Measurements from ENCODE around the gene SCYL3.
A peak's percentile ranks its signal among the peaks of the same experiment; 100 is the strongest.

SCYL3 gene

GRCh38 chr1:169914531-169914930 is 20.8 kb upstream of the SCYL3 start:
- H3K4me1 Mint-ChIP-seq = peaks cover 5% of the 10 kb centered on the region
- no peaks in the 10 kb centered on the region for H3K27me3 Mint-ChIP-seq
- no peaks in the 10 kb centered on the region for H3K9me3 Mint-ChIP-seq
- peaks cover 6% of the 10 kb centered on the region for H3K36me3 Mint-ChIP-seq
- H3K4me3 Mint-ChIP-seq = no peak overlapping the region
- H3K27ac Mint-ChIP-seq = no peak overlapping the region

- no peaks in the 10 kb centered on the region for H3K9me3 Mint-ChIP-seq
- H3K4me1 Mint-ChIP-seq = peaks cover 7% of the 10 kb centered on the region
- no peaks in the 10 kb centered on the region for H3K27me3 Mint-ChIP-seq
- H3K27ac Mint-ChIP-seq = no peak overlapping the region
- H3K36me3 Mint-ChIP-seq = peaks cover 4% of the 10 kb centered on the region
- no peak overlapping the region for H3K4me3 Mint-ChIP-seq
Observed at GRCh38 chr1:169909499-169909898, 15.8 kb upstream of the SCYL3 start.

DNA sequence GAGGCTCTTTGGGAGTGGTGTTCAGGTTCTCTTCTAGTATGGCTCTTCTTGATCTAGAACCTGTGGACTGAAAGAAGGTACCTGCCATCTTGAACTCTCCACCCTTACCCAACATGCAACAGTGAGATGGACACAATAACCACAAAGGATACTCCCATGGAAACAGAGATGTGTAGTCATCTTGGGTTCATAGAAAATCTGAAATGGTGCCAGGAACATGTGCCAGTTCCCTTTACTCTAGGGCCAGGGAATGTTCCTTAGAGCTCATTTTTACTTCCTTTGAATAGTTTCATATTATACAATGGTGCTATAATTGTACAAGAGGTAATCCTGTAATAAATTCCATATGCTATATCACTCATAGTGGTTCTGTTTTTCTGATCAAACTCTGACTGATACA is 13.2 kb upstream of the SCYL3 start:
- no peaks in the 10 kb centered on the region for H3K9me3 Mint-ChIP-seq
- H3K27me3 Mint-ChIP-seq = peaks cover 1% of the 10 kb centered on the region
- no peak overlapping the region for H3K27ac Mint-ChIP-seq
- H3K4me1 Mint-ChIP-seq = peaks cover 19% of the 10 kb centered on the region
- H3K36me3 Mint-ChIP-seq = peaks cover 2% of the 10 kb centered on the region
- H3K4me3 Mint-ChIP-seq = no peak overlapping the region

DNA sequence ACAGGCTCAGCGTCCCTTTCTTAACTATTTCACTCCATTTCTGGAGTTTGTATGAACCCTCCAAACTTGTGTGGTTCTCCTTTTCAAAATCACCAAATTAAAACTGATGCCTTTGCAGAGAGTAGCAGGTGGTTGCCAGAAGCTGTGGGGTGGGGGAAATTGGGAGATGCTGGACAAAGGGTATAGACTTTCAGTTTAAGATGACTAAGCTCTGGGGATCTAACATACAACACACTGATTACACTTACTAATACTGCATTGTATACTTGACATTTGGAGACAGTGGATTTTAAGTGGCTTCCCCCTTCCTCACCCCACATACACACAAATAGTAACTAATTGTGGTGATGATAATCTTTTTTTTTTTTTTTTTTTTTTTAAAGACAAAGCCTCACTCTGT is 11.1 kb upstream of the SCYL3 start:
- Mint-ChIP-seq H3K36me3 (peaks cover 2% of the 10 kb centered on the region), H3K9me3 (no peaks in the 10 kb centered on the region), H3K4me3 (no peak overlapping the region), H3K27ac (no peak overlapping the region), H3K27me3 (peaks cover 1% of the 10 kb centered on the region), H3K4me1 (peaks cover 23% of the 10 kb centered on the region)

DNA sequence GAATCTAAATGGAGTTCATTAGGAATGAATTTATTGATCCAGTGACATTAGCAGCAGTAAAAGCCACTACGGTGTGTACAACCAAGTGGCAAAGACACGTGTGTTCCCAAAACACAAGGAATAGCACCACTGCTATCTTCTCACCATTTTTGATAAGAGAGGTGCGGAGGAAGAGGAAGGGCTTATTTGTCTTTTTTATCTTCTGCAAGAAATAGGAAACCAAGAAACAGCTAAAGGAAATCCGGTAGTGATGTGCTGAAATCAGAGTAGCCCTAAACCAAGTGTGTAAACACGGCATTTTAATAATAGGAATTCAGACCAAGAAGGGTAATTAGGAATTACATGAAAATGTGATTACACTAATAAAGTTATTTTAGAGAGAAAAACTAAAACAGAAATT is 9.1 kb upstream of the SCYL3 start:
- Mint-ChIP-seq H3K27ac (peak overlapping the region; percentile 0), H3K9me3 (no peaks in the 10 kb centered on the region), H3K4me1 (peaks cover 19% of the 10 kb centered on the region), H3K4me3 (peak overlapping the region; percentile 38), H3K36me3 (peaks cover 2% of the 10 kb centered on the region), H3K27me3 (peaks cover 1% of the 10 kb centered on the region)

DNA sequence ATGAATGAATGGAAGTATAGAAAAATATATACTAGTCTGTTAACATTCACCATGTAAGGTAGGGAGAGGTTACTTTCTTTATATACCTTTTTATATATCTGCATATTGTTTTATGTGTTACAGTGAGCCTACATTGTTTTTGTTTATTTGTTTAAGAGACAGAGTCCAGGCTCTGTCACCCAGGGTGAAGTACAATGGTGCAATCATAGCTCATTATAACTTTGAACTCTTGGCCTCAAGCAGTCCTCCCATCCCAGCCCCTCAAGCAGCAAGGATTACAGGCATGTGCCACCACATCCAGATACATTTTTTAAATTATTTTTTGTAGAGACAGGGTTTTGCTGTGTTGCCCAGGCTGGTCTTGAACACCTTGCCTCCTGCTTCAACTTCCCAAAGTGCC is 7.4 kb upstream of the SCYL3 start:
- Mint-ChIP-seq H3K9me3 (no peaks in the 10 kb centered on the region), H3K36me3 (peaks cover 2% of the 10 kb centered on the region), H3K4me1 (peaks cover 19% of the 10 kb centered on the region), H3K27ac (no peak overlapping the region), H3K27me3 (peaks cover 1% of the 10 kb centered on the region), H3K4me3 (no peak overlapping the region)

DNA sequence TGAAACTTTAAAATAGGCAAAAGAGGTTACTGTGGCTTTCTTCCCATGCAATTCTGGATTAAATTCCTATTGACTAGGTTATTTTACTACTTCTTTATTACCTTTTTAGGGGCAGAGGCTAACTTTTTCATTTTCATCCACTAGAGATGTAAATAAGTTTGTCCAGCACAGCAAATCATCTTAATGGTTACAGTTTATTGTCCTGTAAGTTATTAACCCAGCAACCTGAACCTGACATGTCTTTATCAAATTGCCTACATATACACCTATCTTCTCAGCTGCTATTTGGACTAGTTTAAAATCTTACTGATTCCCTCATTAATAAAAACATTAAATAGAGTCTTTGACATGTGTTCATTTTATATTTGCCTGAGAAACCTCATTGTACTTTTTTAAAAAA is 6.9 kb upstream of the SCYL3 start:
- Mint-ChIP-seq H3K27me3 (peaks cover 1% of the 10 kb centered on the region), H3K27ac (no peak overlapping the region), H3K4me1 (peaks cover 19% of the 10 kb centered on the region), H3K9me3 (no peaks in the 10 kb centered on the region), H3K4me3 (no peak overlapping the region), H3K36me3 (peaks cover 2% of the 10 kb centered on the region)

DNA sequence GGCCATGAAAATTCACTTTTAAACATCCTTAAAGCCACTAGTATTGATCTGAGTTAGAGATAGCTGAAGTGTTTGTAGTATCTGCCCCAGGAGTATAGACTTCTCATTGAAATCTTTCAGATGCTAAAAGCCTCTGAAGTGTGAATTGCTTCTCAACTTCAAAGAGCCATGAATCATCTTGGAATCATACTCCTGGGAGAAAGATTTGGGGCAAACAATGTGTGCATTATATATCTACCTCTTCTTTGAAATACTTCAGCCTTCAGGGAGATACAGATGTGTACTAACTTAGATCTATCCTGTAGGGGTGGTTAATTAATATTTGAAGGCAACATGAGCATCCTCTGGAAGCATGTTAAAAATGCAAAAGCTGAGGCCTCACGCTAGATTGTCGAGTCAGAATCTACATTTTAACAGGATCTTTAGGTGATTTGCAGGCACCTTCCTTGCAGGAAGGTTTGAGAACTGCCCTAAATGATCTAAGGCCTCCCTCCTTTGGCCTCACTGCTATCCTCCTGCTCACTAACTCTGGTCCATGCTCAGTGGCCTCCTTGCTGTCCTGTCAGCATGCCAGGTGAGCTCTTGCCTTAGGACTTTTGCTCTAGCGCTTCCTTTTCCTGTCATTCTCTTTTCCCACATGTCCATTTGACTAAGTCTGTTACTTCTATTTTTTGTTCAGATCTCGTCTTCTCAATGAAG is 6.0 kb upstream of the SCYL3 start:
- Mint-ChIP-seq H3K4me3 (no peak overlapping the region), H3K27me3 (peaks cover 1% of the 10 kb centered on the region), H3K9me3 (no peaks in the 10 kb centered on the region), H3K36me3 (no peaks in the 10 kb centered on the region), H3K27ac (no peak overlapping the region), H3K4me1 (peaks cover 19% of the 10 kb centered on the region)

- Mint-ChIP-seq H3K36me3 (no peaks in the 10 kb centered on the region), H3K9me3 (no peaks in the 10 kb centered on the region), H3K4me3 (no peak overlapping the region), H3K4me1 (peaks cover 18% of the 10 kb centered on the region), H3K27ac (no peak overlapping the region), H3K27me3 (no peaks in the 10 kb centered on the region)
Observed at GRCh38 chr1:169896013-169896412, 2.3 kb upstream of the SCYL3 start.

DNA sequence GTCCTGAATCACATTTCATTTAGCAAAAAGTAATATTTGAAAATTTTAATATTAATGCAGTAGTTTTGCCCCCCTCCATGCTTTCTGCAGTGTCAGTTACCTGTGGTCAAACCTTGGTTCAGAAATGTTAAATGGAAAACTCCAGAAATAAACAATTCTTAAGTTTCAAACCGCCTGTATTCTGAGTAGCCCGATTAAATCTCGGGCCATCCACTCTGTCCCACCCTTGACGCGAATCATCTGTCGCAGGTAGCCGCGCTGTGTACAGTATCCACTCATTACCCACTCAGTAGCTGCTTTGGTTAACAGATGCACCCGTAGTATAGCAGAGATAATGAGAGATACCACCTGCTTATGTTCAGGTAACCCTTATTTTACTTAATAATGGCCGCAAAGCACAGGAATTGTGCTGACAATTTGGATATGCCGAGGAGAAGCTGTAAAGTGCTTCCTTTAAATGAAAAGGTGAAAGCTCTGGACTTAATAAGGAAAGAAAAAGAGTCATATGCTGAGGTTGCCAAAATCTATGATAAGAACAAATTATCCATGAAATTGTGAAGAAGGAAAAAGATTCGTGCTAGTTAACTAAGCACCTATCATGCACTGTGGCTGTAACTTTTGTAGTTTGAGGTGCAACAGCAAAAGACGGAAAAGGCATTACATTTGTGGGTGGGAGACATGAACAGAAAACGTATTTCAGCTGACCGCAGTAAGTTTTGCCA is 889 bp upstream of the SCYL3 start:
- Mint-ChIP-seq H3K9me3 (no peaks in the 10 kb centered on the region), H3K4me3 (peak overlapping the region; percentile 87), H3K4me1 (peaks cover 30% of the 10 kb centered on the region), H3K27me3 (no peaks in the 10 kb centered on the region), H3K27ac (peak overlapping the region; percentile 100), H3K36me3 (no peaks in the 10 kb centered on the region)

GRCh38 chr1:169892927-169893644 is 610 bp downstream of the SCYL3 start:
- Mint-ChIP-seq H3K4me3 (peak overlapping the region; percentile 87), H3K4me1 (peaks cover 45% of the 10 kb centered on the region), H3K36me3 (peaks cover 5% of the 10 kb centered on the region), H3K27ac (peak overlapping the region; percentile 89), H3K9me3 (no peaks in the 10 kb centered on the region), H3K27me3 (no peaks in the 10 kb centered on the region)

DNA sequence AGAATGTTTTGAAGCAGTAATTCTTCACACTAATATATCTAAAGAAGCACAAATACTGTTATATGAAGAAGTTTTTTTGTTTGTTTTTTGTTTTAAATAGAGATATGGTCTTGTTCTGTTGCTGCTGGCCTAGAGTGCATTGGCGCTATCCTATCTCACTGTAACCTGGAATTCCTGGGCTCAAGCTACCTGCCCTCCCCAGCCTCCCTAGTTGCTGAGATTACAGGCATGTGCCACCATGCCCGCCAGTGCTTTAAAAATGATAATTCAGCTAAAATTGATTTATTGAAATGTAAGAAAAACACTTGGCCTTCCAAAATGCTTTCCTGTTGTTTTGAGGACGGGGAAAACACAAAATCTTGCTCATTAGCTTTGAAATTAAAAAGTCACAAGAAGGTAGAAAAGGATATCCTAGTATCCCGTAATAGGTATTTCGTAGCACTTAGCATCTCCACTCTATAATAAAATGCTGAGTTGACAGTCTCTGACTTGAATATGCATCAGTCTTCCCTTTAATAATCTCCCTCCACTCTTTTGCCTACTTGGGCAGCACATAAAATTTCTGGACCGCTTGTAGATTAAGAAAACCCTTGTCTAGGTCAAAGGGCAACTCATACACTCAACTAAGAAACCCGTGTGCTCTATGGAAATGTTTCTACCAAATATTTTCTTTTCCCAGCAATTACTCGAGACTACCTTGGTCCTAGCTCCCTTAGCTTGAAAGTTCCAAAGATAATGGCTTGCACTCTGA is 1.3 kb downstream of the SCYL3 start:
- Mint-ChIP-seq H3K27me3 (no peaks in the 10 kb centered on the region), H3K9me3 (no peaks in the 10 kb centered on the region), H3K4me3 (peak overlapping the region; percentile 87), H3K36me3 (peaks cover 7% of the 10 kb centered on the region), H3K27ac (peak overlapping the region; percentile 89), H3K4me1 (peaks cover 47% of the 10 kb centered on the region)

- H3K36me3 Mint-ChIP-seq = peaks cover 10% of the 10 kb centered on the region
Observed at GRCh38 chr1:169891539-169891885, 2.2 kb downstream of the SCYL3 start.

GRCh38 chr1:169890761-169891538 is 2.7 kb downstream of the SCYL3 start:
- Mint-ChIP-seq H3K27ac (peak overlapping the region; percentile 89), H3K27me3 (no peaks in the 10 kb centered on the region)

More at GRCh38 chr1:169891539-169891885, 2.2 kb downstream of the SCYL3 start:
- H3K9me3 Mint-ChIP-seq = no peaks in the 10 kb centered on the region
- H3K27ac Mint-ChIP-seq = peak overlapping the region; percentile 89
- peak overlapping the region; percentile 87 for H3K4me3 Mint-ChIP-seq
- no peaks in the 10 kb centered on the region for H3K27me3 Mint-ChIP-seq
- peaks cover 52% of the 10 kb centered on the region for H3K4me1 Mint-ChIP-seq

GRCh38 chr1:169889871-169890270 is 3.8 kb downstream of the SCYL3 start:
- Mint-ChIP-seq H3K27ac (peak overlapping the region; percentile 47), H3K4me1 (peaks cover 64% of the 10 kb centered on the region), H3K4me3 (no peak overlapping the region), H3K36me3 (peaks cover 15% of the 10 kb centered on the region), H3K27me3 (no peaks in the 10 kb centered on the region), H3K9me3 (no peaks in the 10 kb centered on the region)

More at GRCh38 chr1:169890761-169891538, 2.7 kb downstream of the SCYL3 start:
- peaks cover 10% of the 10 kb centered on the region for H3K36me3 Mint-ChIP-seq
- no peaks in the 10 kb centered on the region for H3K9me3 Mint-ChIP-seq
- H3K4me1 Mint-ChIP-seq = peaks cover 56% of the 10 kb centered on the region
- H3K4me3 Mint-ChIP-seq = peak overlapping the region; percentile 87

Measured in activated naive CD4-positive, alpha-beta T cell treated with anti-CD3 and anti-CD28 coated beads, Interleukin-2, amount 50 U/mL, for 24 hours (primary cell).